ENCODE data around the gene ANO7.

The ANO7 gene

GRCh38 chr2:241214209-241214608 lies 25.7 kb downstream of the ANO7 start:
- DNase-seq = no peak

- DNase-seq = no peak
Measured at GRCh38 chr2:241214766-241215165, 26.3 kb downstream of the ANO7 start.

GRCh38 chr2:241215421-241215820 lies 26.9 kb downstream of the ANO7 start:
- DNase-seq = no peak

DNA sequence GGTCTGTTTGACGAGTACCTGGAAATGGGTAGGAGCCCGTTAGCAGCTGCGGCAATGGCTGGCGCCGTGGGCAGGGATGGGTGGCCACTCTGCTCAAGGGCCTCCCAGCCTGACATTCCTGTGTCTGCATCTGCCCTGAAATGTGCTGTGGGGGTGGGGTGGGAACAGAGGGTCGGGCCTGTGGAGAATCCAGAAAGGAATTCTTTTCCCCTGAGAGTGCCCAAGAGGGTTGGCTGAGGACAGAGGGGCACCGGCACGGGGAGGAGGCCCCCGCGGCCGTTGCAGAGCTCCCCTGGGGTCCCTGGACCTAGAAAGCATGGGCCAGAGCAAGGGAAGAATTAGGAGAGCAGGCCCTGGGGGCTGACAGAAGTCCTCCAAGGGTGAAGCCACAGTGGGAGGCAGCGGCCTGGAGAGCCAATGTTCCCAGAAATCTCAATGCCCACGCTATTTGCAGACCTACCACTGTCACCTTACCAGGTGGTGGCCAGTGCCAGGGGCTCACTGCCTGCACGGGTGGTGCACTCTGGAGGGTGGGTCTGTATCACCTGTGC lies 27.8 kb downstream of the ANO7 start:
- DNase-seq = no peak

- peak; percentile 86 for DNase-seq
Measured at GRCh38 chr2:241217320-241218031, 29.0 kb downstream of the ANO7 start.

DNA sequence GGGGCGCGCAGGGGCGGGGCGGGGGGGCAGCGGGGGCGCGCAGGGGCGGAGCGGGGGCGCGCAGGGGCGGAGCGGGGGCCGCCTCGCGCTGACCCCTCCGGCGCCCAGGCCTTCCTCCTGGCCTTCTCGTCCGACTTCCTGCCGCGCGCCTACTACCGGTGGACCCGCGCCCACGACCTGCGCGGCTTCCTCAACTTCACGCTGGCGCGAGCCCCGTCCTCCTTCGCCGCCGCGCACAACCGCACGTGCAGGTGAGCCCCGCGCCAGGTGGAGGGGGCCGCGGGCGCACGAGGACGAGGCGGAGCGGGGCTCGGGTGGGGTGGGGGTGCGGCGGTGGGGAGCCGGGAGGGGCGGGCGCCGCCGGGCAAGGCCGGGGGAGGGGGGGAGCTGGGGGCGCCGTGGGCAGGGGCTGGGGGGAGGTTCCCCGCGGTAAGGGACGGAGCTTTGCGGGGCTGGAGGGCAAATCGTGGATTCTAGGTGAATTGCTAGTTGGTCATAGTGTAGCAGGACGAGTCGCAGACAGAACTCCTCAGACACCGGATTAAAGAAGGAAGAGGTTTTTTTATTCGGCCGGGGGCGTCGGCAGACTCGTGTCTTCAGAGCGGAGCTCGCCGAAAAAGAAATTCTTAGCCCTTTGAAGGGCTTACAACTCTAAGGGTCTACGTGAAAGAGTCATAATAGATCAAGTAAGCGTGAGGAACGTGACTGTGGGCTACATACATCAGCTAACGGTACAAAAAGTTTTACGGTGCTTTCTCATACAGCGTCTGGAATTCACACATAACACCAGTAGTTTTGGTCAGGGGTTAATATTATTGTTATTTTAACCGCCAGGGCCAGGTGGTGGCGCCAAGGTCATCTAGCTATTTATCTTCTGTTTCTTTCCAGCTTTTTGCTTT lies 29.9 kb downstream of the ANO7 start:
- peak; percentile 61 for DNase-seq

DNA sequence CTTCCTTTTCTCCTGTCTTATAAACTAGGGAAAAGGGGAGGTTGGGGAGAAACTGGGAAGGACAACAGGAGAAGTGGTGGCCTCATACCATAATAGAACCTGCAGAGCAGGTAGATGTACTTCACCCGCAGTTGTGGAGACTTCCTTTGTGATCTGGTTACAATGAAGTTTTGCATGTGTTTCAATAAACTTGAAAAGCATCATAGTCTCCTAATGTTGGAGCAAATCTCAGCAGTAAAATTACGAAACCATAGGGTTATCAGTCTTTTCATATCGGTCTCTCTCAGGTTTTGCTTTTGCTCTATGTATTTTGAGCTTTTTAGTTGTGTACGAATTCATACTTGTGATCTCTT lies 30.5 kb downstream of the ANO7 start:
- no peak for DNase-seq

GRCh38 chr2:241219856-241220356 lies 31.4 kb downstream of the ANO7 start:
- DNase-seq = no peak

DNA sequence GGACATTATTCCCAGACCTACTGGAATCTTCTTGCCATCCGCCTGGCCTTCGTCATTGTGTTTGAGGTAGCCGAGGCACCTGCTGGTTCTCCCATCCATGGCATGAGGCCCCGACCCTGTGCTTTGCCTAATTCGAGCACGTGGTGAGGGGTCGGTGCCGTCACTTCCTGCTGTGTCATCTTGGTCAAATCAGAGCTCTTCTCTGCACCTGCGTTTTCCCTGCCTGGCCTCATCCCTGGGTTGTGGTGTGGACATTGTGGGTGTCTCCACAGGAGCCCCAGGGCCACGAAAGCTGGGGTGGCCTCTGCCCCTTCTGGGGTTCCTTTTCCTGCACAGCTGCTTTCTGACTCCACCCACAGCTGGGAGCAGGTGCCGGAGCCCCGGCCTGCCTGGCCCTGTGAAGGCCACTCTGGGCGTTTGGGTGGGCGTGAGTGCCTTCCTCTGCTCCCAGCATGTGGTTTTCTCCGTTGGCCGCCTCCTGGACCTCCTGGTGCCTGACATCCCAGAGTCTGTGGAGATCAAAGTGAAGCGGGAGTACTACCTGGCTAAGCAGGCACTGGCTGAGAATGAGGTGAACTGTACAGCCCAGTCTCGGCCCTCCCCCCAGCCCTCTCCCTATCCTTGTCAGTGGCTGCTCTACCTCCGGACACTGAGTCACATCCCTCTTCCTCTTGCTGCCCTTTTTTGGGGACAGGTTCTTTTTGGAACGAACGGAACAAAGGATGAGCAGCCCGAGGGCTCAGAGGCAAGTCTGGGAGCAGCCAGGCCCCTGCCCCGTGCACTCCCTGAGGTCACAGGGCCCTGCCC lies 34.9 kb downstream of the ANO7 start:
- no peak for DNase-seq

GRCh38 chr2:241224018-241224850 lies 35.8 kb downstream of the ANO7 start:
- DNase-seq = peak; percentile 81

DNA sequence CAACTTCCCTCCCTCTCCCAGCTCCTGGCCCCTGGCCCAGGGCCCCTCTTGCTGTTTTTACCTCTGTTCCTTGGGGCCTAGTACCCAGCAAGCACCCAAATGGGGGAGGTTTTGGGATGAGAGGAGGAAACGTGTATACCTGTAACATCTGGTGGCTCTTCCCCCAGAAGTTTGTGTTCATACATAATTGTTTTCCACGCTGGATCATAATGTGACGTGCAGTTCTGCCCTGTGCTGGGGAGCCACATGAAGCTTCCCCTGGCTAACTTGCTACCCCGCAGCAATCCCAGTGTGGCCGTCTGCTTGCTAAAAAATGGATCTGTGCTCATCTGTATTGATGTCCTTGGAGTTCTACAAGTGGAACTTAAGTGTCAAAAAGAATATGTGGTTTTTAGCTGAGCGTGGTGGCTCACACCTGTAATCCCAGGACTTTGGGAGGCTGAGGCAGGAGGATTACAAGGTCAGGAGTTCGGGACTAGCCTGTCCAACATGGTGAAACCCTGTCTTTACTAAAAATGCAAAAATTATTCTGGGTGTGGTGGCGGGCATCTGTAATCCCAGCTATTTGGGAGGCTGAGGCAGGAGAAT lies 36.5 kb downstream of the ANO7 start:
- DNase-seq = no peak

- no peak for DNase-seq
Measured at GRCh38 chr2:241225545-241225944, 37.1 kb downstream of the ANO7 start.

- no peak for DNase-seq
Measured at GRCh38 chr2:241225983-241226382, 37.5 kb downstream of the ANO7 start.

DNA sequence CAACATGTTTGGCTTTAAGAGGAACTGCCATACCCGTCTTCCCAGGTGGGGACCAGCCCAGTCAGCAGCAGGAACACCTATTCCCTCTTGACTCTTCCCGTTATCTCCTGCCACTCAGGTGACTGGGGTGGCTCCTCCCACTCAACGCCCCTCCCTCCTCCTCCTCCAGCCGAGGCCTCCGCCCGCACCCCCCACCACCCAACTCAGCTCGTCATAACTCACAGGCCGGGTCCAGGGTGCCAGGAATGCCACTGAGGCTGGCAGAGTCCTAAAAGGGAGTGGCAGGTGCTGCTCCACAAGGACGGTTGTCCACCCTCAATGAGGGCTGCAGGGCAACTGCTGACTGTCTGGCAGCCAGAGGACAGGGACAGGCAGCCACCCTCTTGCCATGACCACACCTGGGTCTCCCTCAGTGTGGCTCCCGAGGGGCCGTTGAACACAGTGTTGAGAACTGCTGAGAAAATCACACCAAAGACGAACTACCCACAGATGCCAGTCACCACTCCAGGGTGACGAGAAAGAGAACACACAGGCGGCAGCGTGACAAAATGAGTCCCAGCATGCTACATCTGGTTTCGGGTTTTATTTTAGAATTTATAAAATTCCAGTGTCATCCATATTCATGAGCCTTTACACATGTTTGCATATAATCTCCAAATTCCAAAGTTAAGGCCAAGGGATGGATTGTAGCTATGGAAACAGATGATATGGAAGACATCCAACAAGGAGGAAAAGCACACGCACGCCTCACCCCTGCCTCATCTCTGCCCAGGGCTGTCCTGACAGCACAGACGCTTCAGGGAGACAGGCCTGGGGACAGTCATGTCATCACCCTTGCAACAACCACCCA lies 38.5 kb downstream of the ANO7 start:
- DNase-seq = no peak

GRCh38 chr2:241227594-241227993 lies 39.1 kb downstream of the ANO7 start:
- no peak for DNase-seq

GRCh38 chr2:241228081-241228859 lies 39.8 kb downstream of the ANO7 start:
- no peak for DNase-seq

GRCh38 chr2:241228860-241229516 lies 40.5 kb downstream of the ANO7 start:
- no peak for DNase-seq

- DNase-seq = no peak
Measured at GRCh38 chr2:241229563-241230401, 41.3 kb downstream of the ANO7 start.

Data from right hindlimb (tissue), 1 donor.